ENCODE measurements around the gene KSR1. TPM values are rescaled to one million over a fixed set of nuclear protein-coding genes. Genes with fewer than 3 reads are reported as not detected.

KSR1 gene
- total RNA-seq, 1 donor from 2014 or later: 90.2 TPM

GRCh38 chr17:27603880-27604794 lies 147.9 kb downstream of the KSR1 start:
- no peak overlapping the region for H3K9ac ChIP-seq (ENCODE audit: low read length)

GRCh38 chr17:27605409-27605808 lies 149.2 kb downstream of the KSR1 start:
- no peaks in the 10 kb centered on the region for H3K79me2 ChIP-seq (ENCODE audit: insufficient read depth, low read length)
- H3K36me3 Mint-ChIP-seq (ENCODE audit: low read depth, unreplicated experiment): peaks cover 52% of the 10 kb centered on the region
- H3K4me2 ChIP-seq (ENCODE audit: low read length): no peak overlapping the region
- TF ChIP-seq CTCF (IDR thresholded peaks at IDR 0.05; ENCODE audit: insufficient read depth, low read depth, low read length): no peak
- no peak for TF ChIP-seq EZH2 (IDR thresholded peaks at IDR 0.05; ENCODE audit: insufficient read depth, low read length)
- no peak overlapping the region for H3K27ac ChIP-seq (ENCODE audit: low read depth, low read length)
- no peaks in the 10 kb centered on the region for H3K9me3 ChIP-seq (ENCODE audit: insufficient read depth, low read depth, low read length)
- no peaks in the 10 kb centered on the region for H3K27me3 ChIP-seq (ENCODE audit: insufficient read depth, low read length)
- H3K27me3 Mint-ChIP-seq (ENCODE audit: low read depth, unreplicated experiment): no peaks in the 10 kb centered on the region
- no peaks in the 10 kb centered on the region for H3K9me3 Mint-ChIP-seq (ENCODE audit: unreplicated experiment)
- no peak overlapping the region for H3K9ac ChIP-seq (ENCODE audit: low read length)
- peaks cover 2% of the 10 kb centered on the region for H3K4me1 ChIP-seq (ENCODE audit: insufficient read depth, low read length)
- H2AFZ ChIP-seq (ENCODE audit: low read depth, low read length): no peak overlapping the region
- DNase-seq (ENCODE audit: low read depth) (no peak), FAIRE-seq (no peak)
- H3K27ac Mint-ChIP-seq (ENCODE audit: unreplicated experiment): no peak overlapping the region
- H3K4me1 Mint-ChIP-seq (ENCODE audit: low read depth, unreplicated experiment): peaks cover 18% of the 10 kb centered on the region
- peaks cover 52% of the 10 kb centered on the region for H4K20me1 ChIP-seq (ENCODE audit: insufficient read depth, low read length)
- H3K36me3 ChIP-seq (ENCODE audit: insufficient read depth, low read length): peaks cover 37% of the 10 kb centered on the region
- no peak overlapping the region for H3K4me3 Mint-ChIP-seq (ENCODE audit: unreplicated experiment)
- no peak overlapping the region for H3K4me3 ChIP-seq (ENCODE audit: insufficient read depth, low read depth, low read length)

More at GRCh38 chr17:27603880-27604794, 147.9 kb downstream of the KSR1 start:
- Mint-ChIP-seq H3K36me3 (ENCODE audit: low read depth, unreplicated experiment) (peaks cover 47% of the 10 kb centered on the region), H3K4me3 (ENCODE audit: unreplicated experiment) (no peak overlapping the region), H3K27me3 (ENCODE audit: low read depth, unreplicated experiment) (no peaks in the 10 kb centered on the region), H3K4me1 (ENCODE audit: low read depth, unreplicated experiment) (peaks cover 19% of the 10 kb centered on the region), H3K9me3 (ENCODE audit: unreplicated experiment) (no peaks in the 10 kb centered on the region), H3K27ac (ENCODE audit: unreplicated experiment) (no peak overlapping the region)
- Histone ChIP-seq H4K20me1 (ENCODE audit: insufficient read depth, low read length) (peaks cover 45% of the 10 kb centered on the region), H2AFZ (ENCODE audit: low read depth, low read length) (no peak overlapping the region), H3K4me2 (ENCODE audit: low read length) (no peak overlapping the region), H3K36me3 (ENCODE audit: insufficient read depth, low read length) (peaks cover 34% of the 10 kb centered on the region), H3K4me3 (ENCODE audit: insufficient read depth, low read depth, low read length) (no peak overlapping the region), H3K27me3 (ENCODE audit: insufficient read depth, low read length) (no peaks in the 10 kb centered on the region), H3K4me1 (ENCODE audit: insufficient read depth, low read length) (peaks cover 2% of the 10 kb centered on the region), H3K9me3 (ENCODE audit: insufficient read depth, low read depth, low read length) (no peaks in the 10 kb centered on the region), H3K27ac (ENCODE audit: low read depth, low read length) (no peak overlapping the region), H3K79me2 (ENCODE audit: insufficient read depth, low read length) (no peaks in the 10 kb centered on the region)
- no peak for FAIRE-seq
- TF ChIP-seq EZH2 (IDR thresholded peaks at IDR 0.05; ENCODE audit: insufficient read depth, low read length) (no peak), CTCF (IDR thresholded peaks at IDR 0.05; ENCODE audit: insufficient read depth, low read depth, low read length) (no peak)
- DNase-seq (ENCODE audit: low read depth): no peak
